ENCODE measurements around the gene PECR.

The PECR gene

GRCh38 chr2:216081487-216082116 lies at the start of gene PECR, which contains the start of gene TMEM169:
Gene PECR (minus strand): TSS chr2:216081809. CDS start chr2:216081741, 68 bp downstream.
Gene TMEM169 (plus strand): TSS chr2:216081919. CDS start chr2:216095964, 14,045 bp downstream.
- TF ChIP-seq CTCF (conservative IDR thresholded peaks at IDR 0.05): no peak
- peak within 1 kb of the TSS; percentile 84 for H3K27ac ChIP-seq

- TF ChIP-seq CTCF (conservative IDR thresholded peaks at IDR 0.05): peak; percentile 30; the same call in 1 of the 2 replicates
These were observed 48.9 kb upstream of the PECR start for GRCh38 chr2:216130346-216130971.

GRCh38 chr2:216126943-216127342 lies 45.3 kb upstream of the PECR start:
- no peak for TF ChIP-seq CTCF (conservative IDR thresholded peaks at IDR 0.05)
- no peak overlapping the region for H3K27ac ChIP-seq

More at GRCh38 chr2:216130346-216130971, 48.9 kb upstream of the PECR start:
- H3K27ac ChIP-seq: peak overlapping the region; percentile 84

- no peak overlapping the region for H3K27ac ChIP-seq
- no peak for TF ChIP-seq CTCF (conservative IDR thresholded peaks at IDR 0.05)
These were observed 39.6 kb upstream of the PECR start for GRCh38 chr2:216121255-216121654.

- no peak for TF ChIP-seq CTCF (conservative IDR thresholded peaks at IDR 0.05)
- H3K27ac ChIP-seq: no peak overlapping the region; the same call in 1 of the 2 replicates
These were observed 38.4 kb upstream of the PECR start for GRCh38 chr2:216119986-216120385.

GRCh38 chr2:216119146-216119545 lies 37.5 kb upstream of the PECR start:
- H3K27ac ChIP-seq: no peak overlapping the region
- TF ChIP-seq CTCF (conservative IDR thresholded peaks at IDR 0.05): no peak

- H3K27ac ChIP-seq: peak overlapping the region; percentile 9; the same call in 1 of the 2 replicates
- TF ChIP-seq CTCF (conservative IDR thresholded peaks at IDR 0.05): no peak
These were observed 36.9 kb upstream of the PECR start for GRCh38 chr2:216118474-216118873.

All from VCaP (cell line).